Caco-2 (cell line): ENCODE data around the gene C2orf49. TPM values are rescaled to one million over a fixed set of nuclear protein-coding genes. Genes with fewer than 3 reads are reported as not detected.
A peak's percentile ranks its signal among the peaks of the same experiment; 100 is the strongest.

Experiments
- Bru-seq: library from RNA; stranded (reverse); fragments of 400-500 nt; gene quantifications from one replicate; lab custom pipeline; 2021; lab: Mats Ljungman, UMichigan
- BruChase-seq, 2 experiments: library from RNA; stranded (reverse); fragments of 400-500 nt; gene quantifications; one replicate each; lab custom pipeline; 2021; lab: Mats Ljungman, UMichigan
- BruUV-seq: library from RNA; stranded (reverse); fragments of 400-500 nt; replicated peaks from 2 replicates; lab custom pipeline; 2021; lab: Mats Ljungman, UMichigan
- CTCF ChIA-PET: fragments of 300-600 bp; sonication (Branson Sonifier 250); formaldehyde crosslinking; loops from one replicate; lab custom pipeline; 2022; ENCODE audit warnings: antibody characterized with exemption; lab: Charles Lee
- POLR2A ChIA-PET: fragments of 300-600 bp; sonication (Branson Sonifier 250); formaldehyde crosslinking; loops from one replicate; lab custom pipeline; 2022; ENCODE audit warnings: antibody characterized with exemption; lab: Charles Lee
- DNase-seq, 2 experiments: peaks; one replicate each; pipeline versions ENCODE4 v3.0.0 to v3.0.0-alpha.2; 2020 to 2022
- H3K27me3 ChIP-seq: replicated peaks from 2 replicates; pipeline ENCODE4 v1.6.0; 2011; ENCODE audit warnings: low read length; ENCODE audit not compliant: control insufficient read depth, insufficient read depth
- H3K36me3 ChIP-seq: 2 replicates; pipeline ENCODE4 v1.5.1; 2011; ENCODE audit warnings: low read length; ENCODE audit not compliant: control insufficient read depth, insufficient read depth
- H3K4me1 ChIP-seq: fragments of 250-450 bp; sonication (Bioruptor Pico); 2 replicates; pipeline ENCODE4 v1.5.1; 2020; ENCODE audit warnings: mild to moderate bottlenecking
- H3K4me3 ChIP-seq: 2 replicates; pipeline ENCODE4 v1.5.1; 2011; ENCODE audit warnings: low read depth, mild to moderate bottlenecking, control low read depth, low read length
- H3K9me3 ChIP-seq: fragments of 250-450 bp; sonication (Bioruptor Pico); 2 replicates; pipeline ENCODE4 v1.5.1; 2020; ENCODE audit warnings: mild to moderate bottlenecking, moderate library complexity
- H3K27ac Mint-ChIP-seq: one replicate; pipeline ENCODE4 v1.8.0; 2022; ENCODE audit warnings: mixed read lengths; ENCODE audit not compliant: unreplicated experiment
- H3K27me3 Mint-ChIP-seq: one replicate; pipeline ENCODE4 v1.8.0; 2022; ENCODE audit warnings: mixed read lengths; ENCODE audit not compliant: insufficient read depth, unreplicated experiment
- H3K36me3 Mint-ChIP-seq: one replicate; pipeline ENCODE4 v1.8.0; 2022; ENCODE audit warnings: mild to moderate bottlenecking, mixed read lengths; ENCODE audit not compliant: insufficient read depth, unreplicated experiment
- H3K4me1 Mint-ChIP-seq: one replicate; pipeline ENCODE4 v1.8.0; 2022; ENCODE audit warnings: low read depth, mixed read lengths; ENCODE audit not compliant: unreplicated experiment
- H3K4me3 Mint-ChIP-seq: one replicate; pipeline ENCODE4 v1.8.0; 2022; ENCODE audit warnings: mild to moderate bottlenecking, moderate library complexity, mixed read lengths; ENCODE audit not compliant: unreplicated experiment
- H3K9me3 Mint-ChIP-seq: one replicate; pipeline ENCODE4 v1.8.0; 2022; ENCODE audit warnings: mixed read lengths; ENCODE audit not compliant: unreplicated experiment
- CTCF ChIP-seq, 2 experiments: fragments of 200-600 bp in 1 of 2; IDR thresholded peaks; 1 replicate in 1 of 2; 2 replicates in 1 of 2; pipeline versions ENCODE4 v1.5.1 to v1.8.0; 2011 to 2022; ENCODE audit warnings: antibody characterized with exemption in 1 of 2, control low read depth in 1 of 2, inconsistent platforms in 1 of 2, low read depth in 1 of 2, low read length in 1 of 2, mild to moderate bottlenecking in 1 of 2, moderate library complexity in 1 of 2; ENCODE audit not compliant: insufficient read depth in 1 of 2, severe bottlenecking in 1 of 2, unreplicated experiment in 1 of 2
- intact Hi-C: fragments of 100-400 bp; cut with micrococcal nuclease; formaldehyde crosslinking; loops from one replicate; pipeline ENCODE4 v1.10.0; 2022; ENCODE audit not compliant: unreplicated experiment
- long read RNA-seq: library from polyadenylated mRNA; stranded (forward); transcript quantifications from one replicate; pipeline ENCODE4 v2.0.0, GENCODE V29; 2022
- total RNA-seq: library from RNA; stranded (reverse); gene quantifications from 2 replicates; pipeline ENCODE4 v1.2.3, GENCODE V29; 2022

Gene C2orf49
- total RNA-seq (21.1 and 24.8 TPM in 2 replicates), Bru-seq, nascent RNA (percentile 95 among the genes with signal in this experiment), BruChase-seq, experiment 1, labeled RNA remaining after a 2-hour chase (percentile 97 among the genes with signal in this experiment), BruChase-seq, experiment 2, labeled RNA remaining after a 6-hour chase (percentile 87 among the genes with signal in this experiment)
- long read RNA-seq, full-length matches to known transcripts = 36 of 42 reads
- long read RNA-seq, partial matches to known transcripts = 1 of 42 reads
- long read RNA-seq, other reads (novel, unspliced or antisense) = 5 of 42 reads

- peaks cover 7% of the 10 kb centered on the region for H3K4me1 Mint-ChIP-seq
- peaks cover 28% of the 10 kb centered on the region for H3K36me3 Mint-ChIP-seq
- TF ChIP-seq CTCF (IDR thresholded peaks at IDR 0.05; ENCODE audit: insufficient read depth in 1 of 2, low read depth in 1 of 2, low read length in 1 of 2, severe bottlenecking in 1 of 2, unreplicated experiment in 1 of 2) = no peak
- no peaks in the 10 kb centered on the region for H3K9me3 Mint-ChIP-seq
- H3K27me3 Mint-ChIP-seq = no peaks in the 10 kb centered on the region
- intact Hi-C loops = loop anchor here (2.0 kb wide), 1 partner anchor 61 kb away; the partner anchor contains the start of gene FHL2
- BruUV-seq = no TSS peak
- peak; percentile 91 for DNase-seq
- Histone ChIP-seq H3K27me3 (no peaks in the 10 kb centered on the region), H3K4me1 (peaks cover 8% of the 10 kb centered on the region; the same call in 1 of the 2 replicates), H3K36me3 (peaks cover 2% of the 10 kb centered on the region; the same call in 1 of the 2 replicates), H3K4me3 (peak within 1 kb of the TSS; percentile 90), H3K9me3 (no peaks in the 10 kb centered on the region)
- CTCF ChIA-PET = no interaction called here
- POLR2A ChIA-PET = interaction anchor here (1.7 kb wide), 1 partner anchor 8 kb away, joined by 6 read pairs; the partner anchor contains the start of gene TGFBRAP1
- H3K27ac Mint-ChIP-seq = peak within 1 kb of the TSS; percentile 100
- peak within 1 kb of the TSS; percentile 86 for H3K4me3 Mint-ChIP-seq
Measured at GRCh38 chr2:105337122-105338019, at the start of gene C2orf49. TSS of gene C2orf49 (plus strand) at chr2:105337540. CDS start at chr2:105337588, 48 bp downstream.

GRCh38 chr2:105287692-105288091, 49.6 kb upstream of the C2orf49 start:
- H3K36me3 ChIP-seq = no peaks in the 10 kb centered on the region
- no peaks in the 10 kb centered on the region for H3K4me1 Mint-ChIP-seq
- intact Hi-C loops = no loop called here
- TF ChIP-seq CTCF (IDR thresholded peaks at IDR 0.05; ENCODE audit: insufficient read depth in 1 of 2, low read depth in 1 of 2, low read length in 1 of 2, severe bottlenecking in 1 of 2, unreplicated experiment in 1 of 2) = peak in 1 of 2 experiments; percentile 18
- H3K36me3 Mint-ChIP-seq = peaks cover 26% of the 10 kb centered on the region
- no peaks in the 10 kb centered on the region for H3K27me3 ChIP-seq
- no peaks in the 10 kb centered on the region for H3K9me3 Mint-ChIP-seq
- POLR2A ChIA-PET = no interaction called here
- no peaks in the 10 kb centered on the region for H3K27me3 Mint-ChIP-seq
- BruUV-seq = no TSS peak
- no peaks in the 10 kb centered on the region for H3K9me3 ChIP-seq
- no peak overlapping the region for H3K27ac Mint-ChIP-seq
- H3K4me1 ChIP-seq = no peaks in the 10 kb centered on the region
- peak in 1 of 2 experiments; percentile 35 for DNase-seq
- no peak overlapping the region for H3K4me3 Mint-ChIP-seq
- CTCF ChIA-PET = no interaction called here
- H3K4me3 ChIP-seq = no peak overlapping the region

GRCh38 chr2:105288133-105288532, 49.2 kb upstream of the C2orf49 start:
- DNase-seq = no peak
- Histone ChIP-seq H3K36me3 (no peaks in the 10 kb centered on the region), H3K4me1 (no peaks in the 10 kb centered on the region), H3K27me3 (no peaks in the 10 kb centered on the region), H3K9me3 (no peaks in the 10 kb centered on the region), H3K4me3 (no peak overlapping the region)
- no TSS peak for BruUV-seq
- POLR2A ChIA-PET = no interaction called here
- no peak overlapping the region for H3K4me3 Mint-ChIP-seq
- H3K9me3 Mint-ChIP-seq = no peaks in the 10 kb centered on the region
- CTCF ChIA-PET = no interaction called here
- no peaks in the 10 kb centered on the region for H3K4me1 Mint-ChIP-seq
- no peak for TF ChIP-seq CTCF (IDR thresholded peaks at IDR 0.05; ENCODE audit: insufficient read depth in 1 of 2, low read depth in 1 of 2, low read length in 1 of 2, severe bottlenecking in 1 of 2, unreplicated experiment in 1 of 2)
- H3K36me3 Mint-ChIP-seq = peaks cover 25% of the 10 kb centered on the region
- intact Hi-C loops = no loop called here
- H3K27ac Mint-ChIP-seq = no peak overlapping the region
- H3K27me3 Mint-ChIP-seq = no peaks in the 10 kb centered on the region
